Thyroid gland (tissue), 4 donors: ENCODE data around the gene LDB3.

Experiments used
- POLR2A ChIP-seq, 2 donors: fragments of 450-650 bp; IDR thresholded peaks; one replicate each; pipeline ENCODE4 v1.6.1; 2017; ENCODE audit warnings: antibody characterized with exemption in 2 of 2, mild to moderate bottlenecking in 2 of 2, moderate library complexity in 1 of 2
- TF ChIP-seq, protein P1 (sequence below), 6 experiments: fragments of 200-600 bp in 3 of 6; fragments of 450-650 bp in 3 of 6; sonication (generic) in 3 of 6; IDR thresholded peaks; one replicate each; pipeline ENCODE4 v1.5.1; 2016 to 2019; ENCODE audit warnings: antibody characterized with exemption in 6 of 6, mild to moderate bottlenecking in 2 of 6, inconsistent platforms in 1 of 6, moderate library complexity in 1 of 6

DNA sequence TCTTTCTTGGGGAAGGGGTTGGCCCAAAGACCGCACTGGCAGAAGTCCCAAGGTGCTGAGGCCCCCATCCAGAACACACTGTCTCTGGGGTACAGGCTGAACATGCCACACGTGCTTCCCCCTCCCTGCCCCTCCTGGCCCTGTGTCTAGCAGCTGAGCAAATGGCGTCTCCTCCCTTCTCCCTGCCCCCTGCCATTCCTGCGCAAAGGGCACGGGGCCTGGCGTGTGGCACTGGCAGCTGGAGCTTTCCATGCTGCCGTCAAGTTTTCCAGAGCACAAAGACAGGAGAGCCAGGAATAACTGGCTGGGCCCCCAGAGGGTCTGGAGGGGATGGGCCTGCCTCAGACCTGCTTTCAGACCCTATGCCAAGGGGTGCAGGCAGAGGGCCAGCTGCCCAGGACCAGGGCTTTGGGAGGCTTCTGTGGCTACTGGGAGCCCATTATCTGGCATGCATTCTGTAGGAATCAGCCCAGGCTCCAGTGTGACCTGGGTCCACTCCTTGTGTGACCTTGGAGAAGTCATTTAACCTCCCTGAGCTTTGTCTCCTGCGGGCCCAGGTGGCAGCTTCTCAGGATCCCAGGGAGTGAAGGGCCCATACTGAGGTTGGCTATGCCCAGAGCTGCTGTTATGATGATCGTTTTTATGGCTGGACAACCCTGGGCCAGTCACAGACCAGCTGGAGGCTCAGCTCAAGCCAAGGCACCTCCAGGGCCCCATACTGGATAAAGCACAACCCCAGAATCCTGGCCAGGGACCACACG, 710 bp upstream of the LDB3 start:
- TF ChIP-seq, protein P1, sequence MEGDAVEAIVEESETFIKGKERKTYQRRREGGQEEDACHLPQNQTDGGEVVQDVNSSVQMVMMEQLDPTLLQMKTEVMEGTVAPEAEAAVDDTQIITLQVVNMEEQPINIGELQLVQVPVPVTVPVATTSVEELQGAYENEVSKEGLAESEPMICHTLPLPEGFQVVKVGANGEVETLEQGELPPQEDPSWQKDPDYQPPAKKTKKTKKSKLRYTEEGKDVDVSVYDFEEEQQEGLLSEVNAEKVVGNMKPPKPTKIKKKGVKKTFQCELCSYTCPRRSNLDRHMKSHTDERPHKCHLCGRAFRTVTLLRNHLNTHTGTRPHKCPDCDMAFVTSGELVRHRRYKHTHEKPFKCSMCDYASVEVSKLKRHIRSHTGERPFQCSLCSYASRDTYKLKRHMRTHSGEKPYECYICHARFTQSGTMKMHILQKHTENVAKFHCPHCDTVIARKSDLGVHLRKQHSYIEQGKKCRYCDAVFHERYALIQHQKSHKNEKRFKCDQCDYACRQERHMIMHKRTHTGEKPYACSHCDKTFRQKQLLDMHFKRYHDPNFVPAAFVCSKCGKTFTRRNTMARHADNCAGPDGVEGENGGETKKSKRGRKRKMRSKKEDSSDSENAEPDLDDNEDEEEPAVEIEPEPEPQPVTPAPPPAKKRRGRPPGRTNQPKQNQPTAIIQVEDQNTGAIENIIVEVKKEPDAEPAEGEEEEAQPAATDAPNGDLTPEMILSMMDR (IDR thresholded peaks at IDR 0.05) = no peak
- TF ChIP-seq POLR2A (IDR thresholded peaks at IDR 0.05) = no peak
